H1 (cell line): ENCODE data around the gene STRA8. TPM values are rescaled to one million over a fixed set of nuclear protein-coding genes. Genes with fewer than 3 reads are reported as not detected.

Experiments
- CTCF ChIA-PET: fragments of 300-600 bp; sonication (Branson Sonifier 250); formaldehyde crosslinking; loops from one replicate; lab custom pipeline; 2021; ENCODE audit not compliant: partially characterized antibody; lab: Charles Lee
- POLR2A ChIA-PET: fragments of 300-600 bp; sonication (Branson Sonifier 250); formaldehyde crosslinking; loops from one replicate; lab custom pipeline; 2021; ENCODE audit warnings: inconsistent platforms; ENCODE audit not compliant: partially characterized antibody; lab: Charles Lee
- DNase-seq, 2 experiments: peaks; one replicate each; pipeline versions ENCODE4 v3.0.0 to v3.0.0-alpha.2; 2010 to 2022; ENCODE audit warnings: low spot score in 2 of 2, low read depth in 1 of 2, mixed read lengths in 1 of 2
- FAIRE-seq: peaks from 2 replicates; lab custom pipeline; 2011; peaks lifted over from hg19 to GRCh38; lab: Jason Lieb, UNC
- H2AFZ ChIP-seq: 2 replicates; pipeline ENCODE4 v1.8.1; 2012; ENCODE audit warnings: low read length, inconsistent platforms
- H2AK5ac ChIP-seq: 2 replicates; pipeline ENCODE4 v1.6.1; 2013; ENCODE audit warnings: low read depth, low read length
- H2BK120ac ChIP-seq: replicated peaks from 2 replicates; pipeline ENCODE3; 2013; ENCODE audit warnings: low read depth, low read length, inconsistent platforms
- H2BK12ac ChIP-seq: 2 replicates; pipeline ENCODE4 v1.6.1; 2013; ENCODE audit warnings: low read depth, low read length
- H2BK15ac ChIP-seq: 2 replicates; pipeline ENCODE4 v1.6.1; 2013; ENCODE audit warnings: low read length
- H2BK20ac ChIP-seq: 2 replicates; pipeline ENCODE4 v1.6.1; 2013; ENCODE audit warnings: low read length
- H2BK5ac ChIP-seq: 2 replicates; pipeline ENCODE4 v1.6.1; 2013; ENCODE audit warnings: low read depth, low read length
- H3K14ac ChIP-seq: 2 replicates; pipeline ENCODE4 v1.6.1; 2013; ENCODE audit warnings: inconsistent platforms; ENCODE audit not compliant: insufficient read length
- H3K18ac ChIP-seq: 2 replicates; pipeline ENCODE4 v1.6.1; 2013; ENCODE audit warnings: low read length; ENCODE audit errors: extremely low read depth
- H3K23ac ChIP-seq: 2 replicates; pipeline ENCODE4 v1.6.1; 2013; ENCODE audit warnings: inconsistent platforms; ENCODE audit not compliant: insufficient read length
- H3K23me2 ChIP-seq: 2 replicates; pipeline ENCODE4 v1.6.1; 2013; ENCODE audit warnings: low read depth, low read length
- H3K27ac ChIP-seq: 2 replicates; pipeline ENCODE4 v1.6.1; 2011; ENCODE audit warnings: low read depth, low read length, inconsistent platforms
- H3K27me3 ChIP-seq, 4 experiments: replicated peaks in 1 of 4; 1 replicate in 1 of 4; 2 replicates in 3 of 4; pipeline versions ENCODE4 v1.6.1 to v1.8.1; 2011 to 2013; ENCODE audit warnings: low read length in 3 of 4, mild to moderate bottlenecking in 3 of 4, inconsistent platforms in 2 of 4, mixed read lengths in 2 of 4, moderate library complexity in 1 of 4; ENCODE audit not compliant: control insufficient read depth in 3 of 4, insufficient read depth in 3 of 4; ENCODE audit errors: extremely low read depth in 1 of 4
- H3K36me3 ChIP-seq, 4 experiments: 2 replicates each; pipeline versions ENCODE4 v1.6.1 to v1.8.1; 2011 to 2013; ENCODE audit warnings: mild to moderate bottlenecking in 4 of 4, low read length in 3 of 4, moderate library complexity in 2 of 4, control low read depth in 1 of 4, inconsistent platforms in 1 of 4; ENCODE audit not compliant: insufficient read depth in 4 of 4, control insufficient read depth in 2 of 4
- H3K4ac ChIP-seq: replicated peaks from 2 replicates; pipeline ENCODE3; 2013; ENCODE audit warnings: low read length, low read depth, mixed read lengths, inconsistent platforms; ENCODE audit not compliant: insufficient read length
- H3K4me1 ChIP-seq, 4 experiments: replicated peaks in 1 of 4; 1 replicate in 1 of 4; 2 replicates in 3 of 4; pipeline versions ENCODE4 v1.6.1 to v1.8.1; 2011 to 2013; ENCODE audit warnings: low read length in 3 of 4, inconsistent platforms in 2 of 4, mixed read lengths in 1 of 4; ENCODE audit not compliant: insufficient read depth in 4 of 4, control insufficient read depth in 3 of 4
- H3K4me2 ChIP-seq, 2 experiments: 2 replicates each; pipeline versions ENCODE4 v1.6.1 to v1.8.1; 2011 to 2013; ENCODE audit warnings: low read depth in 2 of 2, low read length in 2 of 2, control low read depth in 1 of 2, inconsistent platforms in 1 of 2, mild to moderate bottlenecking in 1 of 2; ENCODE audit not compliant: insufficient read depth in 1 of 2
- H3K4me3 ChIP-seq, 4 experiments: fragments of 200-600, 300-600 bp in 1 of 4; sonication (generic), shearing (Covaris generic), sonication (Bioruptor Twin) in 1 of 4; 2 replicates each; pipeline versions ENCODE4 v1.5.1 to v1.8.1; 2011 to 2016; ENCODE audit warnings: low read length in 4 of 4, low read depth in 3 of 4, control low read depth in 2 of 4, inconsistent platforms in 2 of 4, mild to moderate bottlenecking in 2 of 4, mixed read lengths in 1 of 4, moderate library complexity in 1 of 4; ENCODE audit not compliant: insufficient read depth in 2 of 4; ENCODE audit errors: extremely low read depth in 1 of 4
- H3K56ac ChIP-seq: replicated peaks from 2 replicates; pipeline ENCODE3; 2013; ENCODE audit warnings: low read depth, mild to moderate bottlenecking, mixed read lengths, low read length, inconsistent platforms; ENCODE audit not compliant: insufficient read length
- H3K79me1 ChIP-seq: 2 replicates; pipeline ENCODE4 v1.6.1; 2013; ENCODE audit warnings: low read depth, low read length, control low read depth
- H3K79me2 ChIP-seq, 2 experiments: 2 replicates each; pipeline versions ENCODE4 v1.6.1 to v1.8.1; 2012 to 2013; ENCODE audit warnings: low read length in 2 of 2, mild to moderate bottlenecking in 2 of 2, inconsistent platforms in 1 of 2; ENCODE audit not compliant: insufficient read depth in 2 of 2, control insufficient read depth in 1 of 2
- H3K9ac ChIP-seq, 4 experiments: replicated peaks in 1 of 4; 1 replicate in 1 of 4; 2 replicates in 3 of 4; pipeline versions ENCODE4 v1.6.1 to v1.8.1; 2011 to 2013; ENCODE audit warnings: low read depth in 3 of 4, low read length in 3 of 4, control low read depth in 2 of 4, mild to moderate bottlenecking in 2 of 4, moderate library complexity in 2 of 4, inconsistent platforms in 1 of 4; ENCODE audit errors: extremely low read depth in 1 of 4
- H3K9me3 ChIP-seq, 2 experiments: 2 replicates each; pipeline versions ENCODE4 v1.6.1 to v1.8.1; 2012 to 2013; ENCODE audit warnings: mild to moderate bottlenecking in 2 of 2, moderate library complexity in 2 of 2, control low read depth in 1 of 2, inconsistent platforms in 1 of 2, low read depth in 1 of 2, low read length in 1 of 2, mixed read lengths in 1 of 2; ENCODE audit not compliant: insufficient read depth in 2 of 2
- H4K20me1 ChIP-seq, 2 experiments: replicated peaks in 1 of 2; 2 replicates each; pipeline versions ENCODE3 to v1.8.1; 2011 to 2013; ENCODE audit warnings: inconsistent platforms in 2 of 2, low read length in 2 of 2, mild to moderate bottlenecking in 1 of 2; ENCODE audit not compliant: insufficient read depth in 2 of 2, control insufficient read depth in 1 of 2
- H4K5ac ChIP-seq: 2 replicates; pipeline ENCODE4 v1.6.1; 2013; ENCODE audit warnings: low read length, low read depth, mixed read lengths, inconsistent platforms; ENCODE audit not compliant: insufficient read length
- H4K8ac ChIP-seq: 2 replicates; pipeline ENCODE4 v1.8.0; 2013; ENCODE audit warnings: mild to moderate bottlenecking, moderate library complexity, low read length, inconsistent platforms; ENCODE audit not compliant: insufficient read depth; ENCODE audit errors: extremely low read depth
- H4K91ac ChIP-seq: replicated peaks from 2 replicates; pipeline ENCODE3; 2013; ENCODE audit warnings: low read length, mixed read lengths, inconsistent platforms; ENCODE audit not compliant: insufficient read length
- SIX5 ChIP-seq: IDR thresholded peaks from 2 replicates; pipeline ENCODE4 v1.6.1; 2011; ENCODE audit warnings: mild to moderate bottlenecking, low read depth, low read length
- WGBS, 2 experiments: shearing (Covaris generic) in 1 of 2; methylation state at CpG; one replicate each; pipeline versions ENCODE4 v1.1.6 to v1.1.7; 2013 to 2015; ENCODE audit warnings: low lambda C conversion rate in 2 of 2, mixed read lengths in 2 of 2, inconsistent platforms in 1 of 2, low coverage in 1 of 2, missing lambda C conversion rate in 1 of 2; ENCODE audit not compliant: insufficient replicate concordance in 2 of 2, insufficient coverage in 1 of 2, insufficient read length in 1 of 2; ENCODE audit errors: extremely low coverage in 1 of 2, missing lambda C conversion rate in 1 of 2; 5-methylcytosine and 5-hydroxymethylcytosine counted together
- polyA plus RNA-seq, 7 experiments: library from polyadenylated mRNA; depleted of rRNA in 3 of 7; stranded (reverse) in 5 of 7; unstranded in 2 of 7; fragments of >200 nt in 5 of 7; fragments of 200-250 nt in 2 of 7; gene quantifications; 1 replicate in 5 of 7; 2 replicates in 1 of 7; 4 replicates in 1 of 7; pipeline versions ENCODE4 v1.2.1 to v1.2.3, GENCODE V29; 2011 to 2013; ENCODE audit warnings: missing spikeins in 2 of 7, mixed read lengths in 2 of 7
- total RNA-seq: library from RNA; stranded (reverse); fragmentation: NEBNext Ultra II Directional; extraction: Animal tissue kit (Norgen Biotek cat#: 25700); gene quantifications from 2 replicates; pipeline ENCODE4 v1.2.1, GENCODE V29; 2021

Gene STRA8
- total and polyA plus RNA-seq, 2 of the 8 experiments (the other 6 are each of a cell fraction or from before 2014, with no cell fraction given), result not detected

DNA sequence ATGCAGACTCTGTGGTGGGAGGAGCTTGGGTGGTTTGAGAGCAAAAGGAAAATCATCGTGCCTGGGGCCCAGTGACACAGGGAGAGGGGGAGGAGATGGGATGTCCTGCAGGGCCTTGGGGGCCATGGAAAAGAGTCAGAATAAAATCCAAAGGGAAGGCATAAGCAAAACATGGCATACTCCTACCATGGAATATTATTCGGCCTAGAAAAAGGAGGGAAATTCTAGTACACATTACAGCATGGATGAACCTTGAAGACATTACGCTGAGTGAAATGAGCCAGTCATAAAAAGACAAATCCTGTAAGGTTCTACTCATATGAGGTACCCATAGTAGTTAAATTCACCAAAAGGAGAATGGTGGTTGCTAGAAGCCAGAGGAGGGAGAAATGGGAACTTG, 38.7 kb downstream of the STRA8 start:
- no peak overlapping the region for H3K14ac ChIP-seq
- no peaks in the 10 kb centered on the region for H4K20me1 ChIP-seq
- H4K5ac ChIP-seq, result no peak overlapping the region
- ChIA-PET CTCF (interaction anchor here (1.4 to 5.9 kb wide), 2 partner anchors 9 to 63 kb away, joined by 5 to 55 read pairs; no protein-coding TSS in a partner anchor), POLR2A (no interaction called here)
- no peak for FAIRE-seq
- H3K79me2 ChIP-seq, result no peaks in the 10 kb centered on the region
- 92% methylated on average over 3 of the region's 3 CpGs; no CpG with 5 or more reads in 1 of the 2 experiments for WGBS, 2 experiments
- H2BK120ac ChIP-seq, result no peak overlapping the region
- no peak overlapping the region for H3K27ac ChIP-seq
- H2BK15ac ChIP-seq, result no peak overlapping the region
- H3K56ac ChIP-seq, result no peak overlapping the region
- no peak for TF ChIP-seq SIX5
- H3K27me3 ChIP-seq, result no peaks in the 10 kb centered on the region
- H3K9ac ChIP-seq, result no peak overlapping the region
- no peaks in the 10 kb centered on the region; a peak in 1 of 7 replicates for H3K4me1 ChIP-seq
- H3K4me2 ChIP-seq, result no peak overlapping the region
- H3K9me3 ChIP-seq, result no peaks in the 10 kb centered on the region; a peak in 1 of 4 replicates
- H4K91ac ChIP-seq, result no peak overlapping the region
- H3K23me2 ChIP-seq, result no peaks in the 10 kb centered on the region
- no peak overlapping the region for H3K4me3 ChIP-seq
- H4K8ac ChIP-seq, result no peak overlapping the region
- no peak overlapping the region for H2BK12ac ChIP-seq
- DNase-seq, result no peak
- H3K79me1 ChIP-seq, result no peaks in the 10 kb centered on the region
- H2BK20ac ChIP-seq, result no peak overlapping the region
- no peak overlapping the region for H2BK5ac ChIP-seq
- no peak overlapping the region for H3K23ac ChIP-seq
- H3K18ac ChIP-seq, result no peak overlapping the region
- H3K36me3 ChIP-seq, result no peaks in the 10 kb centered on the region
- no peak overlapping the region for H2AK5ac ChIP-seq
- no peak overlapping the region for H3K4ac ChIP-seq
- H2AFZ ChIP-seq, result no peak overlapping the region
